Measurements from ENCODE around the gene FOXO6. TPM values are rescaled to one million over a fixed set of nuclear protein-coding genes. Genes with fewer than 3 reads are reported as not detected.

Gene FOXO6
- total RNA-seq, 1 experiment from 2014 or later = 9.0 TPM

- H3K4me1 ChIP-seq (replicated peaks; ENCODE audit: insufficient read depth) = no peaks in the 10 kb centered on the region
- ChIA-PET POLR2A (ENCODE audit: unreplicated experiment) (no interaction called here), CTCF (interaction anchor here (0.6 kb wide), 1 partner anchor 891 kb away, joined by 3 read pairs; the partner anchor contains the start of gene EXO5)
- no peaks in the 10 kb centered on the region for H3K36me3 ChIP-seq (ENCODE audit: low read depth)
- H3K27me3 ChIP-seq (ENCODE audit: insufficient read depth, low read depth) = peaks cover 8% of the 10 kb centered on the region; the same call in 1 of the 2 replicates
- no peak overlapping the region for H3K4me3 ChIP-seq
- intact Hi-C loops (cut with micrococcal nuclease; ENCODE audit: unreplicated experiment) = no loop called here
- H3K4me2 ChIP-seq = no peak overlapping the region
- BruUV-seq (replicated peaks) = no TSS peak
- H3K9me3 ChIP-seq (ENCODE audit: insufficient read depth, low read depth) = no peaks in the 10 kb centered on the region
- H3K9me2 ChIP-seq (ENCODE audit: insufficient read depth) = no peaks in the 10 kb centered on the region
- no peaks in the 10 kb centered on the region for H3K79me2 ChIP-seq (ENCODE audit: low read depth)
- H3F3A ChIP-seq (ENCODE audit: insufficient read depth, low read depth) = no peaks in the 10 kb centered on the region
- no peak for DNase-seq
- no peaks in the 10 kb centered on the region for H4K20me1 ChIP-seq (ENCODE audit: insufficient read depth)
- H2AFZ ChIP-seq = no peak overlapping the region
- H3K27ac ChIP-seq = no peak overlapping the region
- TF ChIP-seq CTCF (conservative IDR thresholded peaks at IDR 0.05) = no peak
These were observed 38.0 kb downstream of the FOXO6 start for GRCh38 chr1:41399145-41399795.

GRCh38 chr1:41400225-41400624, 39.0 kb downstream of the FOXO6 start:
- ChIA-PET CTCF (no interaction called here), POLR2A (ENCODE audit: unreplicated experiment) (no interaction called here)
- Histone ChIP-seq H2AFZ (no peak overlapping the region), H3K4me2 (no peak overlapping the region), H3K27ac (no peak overlapping the region), H3K27me3 (ENCODE audit: insufficient read depth, low read depth) (peaks cover 8% of the 10 kb centered on the region; the same call in 1 of the 2 replicates), H3K9me2 (ENCODE audit: insufficient read depth) (no peaks in the 10 kb centered on the region), H3K79me2 (ENCODE audit: low read depth) (no peaks in the 10 kb centered on the region), H3K4me3 (no peak overlapping the region), H4K20me1 (ENCODE audit: insufficient read depth) (no peaks in the 10 kb centered on the region), H3K9me3 (ENCODE audit: insufficient read depth, low read depth) (no peaks in the 10 kb centered on the region), H3K4me1 (replicated peaks; ENCODE audit: insufficient read depth) (no peaks in the 10 kb centered on the region), H3K36me3 (ENCODE audit: low read depth) (no peaks in the 10 kb centered on the region), H3F3A (ENCODE audit: insufficient read depth, low read depth) (no peaks in the 10 kb centered on the region)
- no peak for TF ChIP-seq CTCF (conservative IDR thresholded peaks at IDR 0.05)
- TF ChIP-seq EZH2 (IDR thresholded peaks at IDR 0.05; ENCODE audit: low read depth) = no peak
- intact Hi-C loops (cut with micrococcal nuclease; ENCODE audit: unreplicated experiment) = no loop called here
- BruUV-seq (replicated peaks) = no TSS peak
- no peak for DNase-seq

- Histone ChIP-seq H3F3A (ENCODE audit: insufficient read depth, low read depth) (no peaks in the 10 kb centered on the region), H3K27ac (no peak overlapping the region), H3K9me3 (ENCODE audit: insufficient read depth, low read depth) (no peaks in the 10 kb centered on the region), H3K27me3 (ENCODE audit: insufficient read depth, low read depth) (peaks cover 8% of the 10 kb centered on the region; the same call in 1 of the 2 replicates), H3K36me3 (ENCODE audit: low read depth) (no peaks in the 10 kb centered on the region), H2AFZ (no peak overlapping the region), H3K9me2 (ENCODE audit: insufficient read depth) (no peaks in the 10 kb centered on the region), H3K4me2 (no peak overlapping the region), H3K79me2 (ENCODE audit: low read depth) (no peaks in the 10 kb centered on the region), H4K20me1 (ENCODE audit: insufficient read depth) (no peaks in the 10 kb centered on the region), H3K4me3 (no peak overlapping the region), H3K4me1 (replicated peaks; ENCODE audit: insufficient read depth) (no peaks in the 10 kb centered on the region)
- TF ChIP-seq EZH2 (IDR thresholded peaks at IDR 0.05; ENCODE audit: low read depth) = no peak
- TF ChIP-seq CTCF (conservative IDR thresholded peaks at IDR 0.05) = no peak
- no TSS peak for BruUV-seq (replicated peaks)
- DNase-seq = no peak
- ChIA-PET POLR2A (ENCODE audit: unreplicated experiment) (no interaction called here), CTCF (interaction anchor here (0.6 kb wide), 1 partner anchor 9 kb away, joined by 14 read pairs; no protein-coding TSS in a partner anchor)
- intact Hi-C loops (cut with micrococcal nuclease; ENCODE audit: unreplicated experiment) = no loop called here
These were observed 40.7 kb downstream of the FOXO6 start for GRCh38 chr1:41401899-41402298.

Data from PC-9 (cell line).